ENCODE results near the gene FOXF1.

Gene FOXF1

GRCh38 chr16:86542756-86543750 is 32.7 kb downstream of the FOXF1 start:
- H3K4me2 ChIP-seq (ENCODE audit: low read length) = no peak overlapping the region

GRCh38 chr16:86545481-86545880 is 35.2 kb downstream of the FOXF1 start:
- Histone ChIP-seq H3K4me2 (ENCODE audit: low read length) (no peak overlapping the region), H3K36me3 (replicated peaks; ENCODE audit: low read depth, low read length) (peaks cover 14% of the 10 kb centered on the region), H3K27ac (ENCODE audit: low read length) (no peak overlapping the region), H3K79me2 (ENCODE audit: low read length) (no peaks in the 10 kb centered on the region), H2AFZ (ENCODE audit: low read depth, low read length) (no peak overlapping the region), H4K20me1 (ENCODE audit: insufficient read depth, low read length) (no peaks in the 10 kb centered on the region), H3K27me3 (ENCODE audit: low read depth, low read length) (no peaks in the 10 kb centered on the region), H3K4me3 (ENCODE audit: low read length) (no peak overlapping the region), H3K9ac (ENCODE audit: low read length) (no peak overlapping the region), H3K4me1 (ENCODE audit: low read length) (no peaks in the 10 kb centered on the region), H3K9me3 (ENCODE audit: insufficient read depth, low read length) (no peaks in the 10 kb centered on the region)
- TF ChIP-seq EZH2phosphoT487 (IDR thresholded peaks at IDR 0.05; ENCODE audit: low read depth) (no peak), CTCF (IDR thresholded peaks at IDR 0.05; ENCODE audit: low read depth, low read length) (no peak)

More at GRCh38 chr16:86542756-86543750, 32.7 kb downstream of the FOXF1 start:
- H3K9me3 ChIP-seq (ENCODE audit: insufficient read depth, low read length) = no peaks in the 10 kb centered on the region
- no peaks in the 10 kb centered on the region for H3K79me2 ChIP-seq (ENCODE audit: low read length)
- peaks cover 23% of the 10 kb centered on the region for H3K36me3 ChIP-seq (replicated peaks; ENCODE audit: low read depth, low read length)
- TF ChIP-seq CTCF (IDR thresholded peaks at IDR 0.05; ENCODE audit: low read depth, low read length) (no peak), EZH2phosphoT487 (IDR thresholded peaks at IDR 0.05; ENCODE audit: low read depth) (no peak)
- H3K27ac ChIP-seq (ENCODE audit: low read length) = no peak overlapping the region
- no peaks in the 10 kb centered on the region for H4K20me1 ChIP-seq (ENCODE audit: insufficient read depth, low read length)
- no peak overlapping the region for H3K4me3 ChIP-seq (ENCODE audit: low read length)
- H3K9ac ChIP-seq (ENCODE audit: low read length) = no peak overlapping the region
- H3K4me1 ChIP-seq (ENCODE audit: low read length) = no peaks in the 10 kb centered on the region
- H2AFZ ChIP-seq (ENCODE audit: low read depth, low read length) = no peak overlapping the region
- no peaks in the 10 kb centered on the region for H3K27me3 ChIP-seq (ENCODE audit: low read depth, low read length)

- no peaks in the 10 kb centered on the region for H3K79me2 ChIP-seq (ENCODE audit: low read length)
- no peaks in the 10 kb centered on the region for H4K20me1 ChIP-seq (ENCODE audit: insufficient read depth, low read length)
- H3K27me3 ChIP-seq (ENCODE audit: low read depth, low read length) = no peaks in the 10 kb centered on the region
- no peak overlapping the region for H3K27ac ChIP-seq (ENCODE audit: low read length)
- H2AFZ ChIP-seq (ENCODE audit: low read depth, low read length) = no peak overlapping the region
- no peaks in the 10 kb centered on the region for H3K4me1 ChIP-seq (ENCODE audit: low read length)
- no peak overlapping the region for H3K4me2 ChIP-seq (ENCODE audit: low read length)
- no peak overlapping the region for H3K4me3 ChIP-seq (ENCODE audit: low read length)
- peaks cover 8% of the 10 kb centered on the region for H3K36me3 ChIP-seq (replicated peaks; ENCODE audit: low read depth, low read length)
- no peaks in the 10 kb centered on the region for H3K9me3 ChIP-seq (ENCODE audit: insufficient read depth, low read length)
- no peak for TF ChIP-seq CTCF (IDR thresholded peaks at IDR 0.05; ENCODE audit: low read depth, low read length)
- TF ChIP-seq EZH2phosphoT487 (IDR thresholded peaks at IDR 0.05; ENCODE audit: low read depth) = no peak
- H3K9ac ChIP-seq (ENCODE audit: low read length) = no peak overlapping the region
These were observed 35.8 kb downstream of the FOXF1 start for GRCh38 chr16:86545954-86546637.

- no peak for TF ChIP-seq CTCF (IDR thresholded peaks at IDR 0.05; ENCODE audit: low read depth, low read length)
- TF ChIP-seq EZH2phosphoT487 (IDR thresholded peaks at IDR 0.05; ENCODE audit: low read depth) = no peak
These were observed 36.3 kb downstream of the FOXF1 start for GRCh38 chr16:86546638-86547013.

More at GRCh38 chr16:86546638-86547013, 36.3 kb downstream of the FOXF1 start:
- Histone ChIP-seq H2AFZ (ENCODE audit: low read depth, low read length) (no peak overlapping the region), H4K20me1 (ENCODE audit: insufficient read depth, low read length) (no peaks in the 10 kb centered on the region), H3K4me2 (ENCODE audit: low read length) (no peak overlapping the region), H3K4me3 (ENCODE audit: low read length) (no peak overlapping the region), H3K9me3 (ENCODE audit: insufficient read depth, low read length) (no peaks in the 10 kb centered on the region), H3K4me1 (ENCODE audit: low read length) (no peaks in the 10 kb centered on the region), H3K9ac (ENCODE audit: low read length) (no peak overlapping the region), H3K79me2 (ENCODE audit: low read length) (no peaks in the 10 kb centered on the region), H3K27ac (ENCODE audit: low read length) (no peak overlapping the region), H3K36me3 (replicated peaks; ENCODE audit: low read depth, low read length) (peaks cover 13% of the 10 kb centered on the region), H3K27me3 (ENCODE audit: low read depth, low read length) (no peaks in the 10 kb centered on the region)

Measured in OCI-LY3 (cell line).